ENCODE data around the gene PRM1. TPM values are rescaled to one million over a fixed set of nuclear protein-coding genes. Genes with fewer than 3 reads are reported as not detected.

Gene PRM1
- polyA plus RNA-seq, 1 donor: not detected

DNA sequence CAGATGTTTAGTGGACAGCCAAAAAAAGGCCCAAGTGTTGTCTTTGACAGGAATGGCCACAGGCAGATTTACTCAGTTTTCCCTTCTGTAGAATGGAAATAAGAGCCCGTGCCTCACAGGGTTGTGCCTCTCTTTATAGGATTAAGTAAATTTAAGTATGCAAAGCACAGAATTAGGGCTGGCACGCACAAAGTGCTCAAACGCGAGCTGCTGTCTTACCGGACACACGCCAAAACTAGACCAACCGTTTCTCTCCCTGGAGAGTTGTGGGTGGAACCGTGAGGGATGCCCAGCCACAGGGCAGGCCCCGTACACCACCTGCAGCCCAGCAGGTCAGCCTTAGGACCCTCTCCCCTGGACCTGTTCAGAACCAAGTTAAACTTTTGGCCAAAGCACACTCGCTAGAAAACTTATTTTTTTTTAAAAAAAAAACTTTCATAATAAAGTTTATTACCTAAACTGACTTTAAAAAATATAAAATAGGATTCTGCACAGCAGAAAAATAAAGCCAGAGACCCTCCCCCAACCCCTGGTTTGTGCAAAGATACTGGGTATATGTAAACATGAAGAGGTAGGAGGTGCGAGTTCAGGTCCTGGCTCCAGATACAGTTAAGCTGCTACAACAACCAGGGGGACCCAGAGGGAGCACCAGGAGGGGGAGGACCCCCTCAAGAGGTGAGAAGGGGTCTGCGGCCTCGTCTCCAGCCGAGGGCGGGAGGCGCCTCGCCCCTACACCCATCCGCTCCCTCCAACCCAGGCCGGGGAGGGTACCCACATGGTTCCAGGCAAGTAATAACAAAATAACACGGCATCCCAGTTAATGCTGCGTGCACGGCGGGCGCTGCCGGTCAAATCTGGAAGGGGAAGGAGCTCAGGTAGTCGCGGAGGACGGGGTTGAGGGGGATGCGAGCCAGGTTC lies 26.9 kb downstream of the PRM1 start:
- DNase-seq (ENCODE audit: low read depth): no peak

GRCh38 chr16:11253009-11253994 lies 27.8 kb downstream of the PRM1 start:
- no peak for DNase-seq (ENCODE audit: low read depth)

DNA sequence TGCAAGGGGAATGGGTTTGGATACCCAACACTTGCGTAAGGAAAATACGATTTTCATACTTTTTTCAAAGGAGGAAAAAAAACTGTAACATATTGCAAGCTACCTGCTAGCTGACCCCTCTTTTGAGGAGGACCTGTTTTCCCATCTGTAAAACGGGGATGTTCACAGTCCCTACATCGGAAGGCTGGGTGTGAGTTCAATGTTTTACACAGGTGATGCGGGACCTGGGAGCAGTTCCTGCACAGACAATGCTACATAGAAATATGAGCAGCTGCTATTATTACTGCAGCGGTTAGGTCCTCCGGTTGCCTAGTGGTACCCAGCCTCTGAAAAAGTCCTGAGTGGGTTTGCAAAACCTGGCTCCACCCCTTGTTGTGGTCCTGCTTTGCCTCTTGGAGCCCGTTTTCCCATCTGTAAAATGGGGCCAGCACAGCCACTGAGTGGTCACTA lies 28.6 kb downstream of the PRM1 start:
- DNase-seq (ENCODE audit: low read depth): no peak

GRCh38 chr16:11251525-11252481 lies 29.3 kb downstream of the PRM1 start:
- no peak for DNase-seq (ENCODE audit: low read depth)

GRCh38 chr16:11250786-11251524 lies 30.2 kb downstream of the PRM1 start:
- DNase-seq (ENCODE audit: low read depth): no peak

DNA sequence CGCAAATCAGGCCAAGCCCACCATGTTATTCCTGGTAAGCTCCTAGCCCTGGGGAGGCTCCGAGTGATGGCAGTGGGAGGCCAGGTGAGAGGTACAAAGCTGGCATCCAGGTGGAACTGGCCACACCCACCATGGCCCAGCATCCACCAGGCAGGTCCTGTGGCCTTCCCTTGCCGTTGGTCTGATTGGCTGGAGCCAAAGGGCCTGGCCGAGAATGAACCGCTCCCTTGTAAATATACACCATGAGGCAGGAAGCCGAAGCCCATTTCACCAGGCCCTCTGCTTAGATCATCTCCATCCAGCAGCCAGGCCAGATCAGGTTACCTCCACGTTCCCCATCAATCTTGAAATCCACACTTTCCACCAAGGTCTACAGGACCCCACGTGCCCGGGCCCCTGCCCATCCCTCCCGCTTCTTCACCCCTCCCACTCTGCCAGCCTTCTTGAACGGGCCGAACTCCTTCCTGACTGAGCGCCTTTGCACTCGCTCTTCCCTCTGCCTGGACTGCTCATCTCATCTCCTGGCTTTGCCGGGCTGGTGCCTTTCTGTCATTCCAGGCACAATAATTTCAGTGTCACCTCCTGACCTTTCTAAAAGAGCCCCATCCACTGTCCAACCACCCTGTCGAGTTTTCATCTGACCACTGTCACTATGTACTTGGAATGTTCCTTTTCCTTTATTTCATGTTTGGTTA lies 30.9 kb downstream of the PRM1 start:
- DNase-seq (ENCODE audit: low read depth): no peak

- no peak for DNase-seq (ENCODE audit: low read depth)
Observed at GRCh38 chr16:11249233-11250061, 31.7 kb downstream of the PRM1 start.

DNA sequence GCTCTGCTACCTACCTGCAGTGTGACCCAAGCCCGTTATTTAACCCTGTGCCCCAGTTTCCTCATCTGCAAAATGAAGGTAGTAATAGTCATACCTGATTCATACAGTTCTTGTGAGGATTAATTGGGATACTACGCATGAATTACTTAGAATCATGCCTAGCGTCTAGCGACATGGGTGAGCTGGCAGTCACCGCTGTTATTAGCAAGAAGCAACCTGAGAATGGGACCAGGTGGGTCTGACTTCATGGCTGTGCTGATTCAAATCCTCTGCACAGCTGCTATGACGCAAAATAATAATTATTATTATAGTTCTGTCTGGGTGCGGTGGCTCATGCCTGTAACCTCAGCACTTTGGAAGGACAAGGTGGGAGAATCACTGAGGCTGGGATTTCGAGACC lies 33.0 kb downstream of the PRM1 start:
- no peak for DNase-seq (ENCODE audit: low read depth)

DNA sequence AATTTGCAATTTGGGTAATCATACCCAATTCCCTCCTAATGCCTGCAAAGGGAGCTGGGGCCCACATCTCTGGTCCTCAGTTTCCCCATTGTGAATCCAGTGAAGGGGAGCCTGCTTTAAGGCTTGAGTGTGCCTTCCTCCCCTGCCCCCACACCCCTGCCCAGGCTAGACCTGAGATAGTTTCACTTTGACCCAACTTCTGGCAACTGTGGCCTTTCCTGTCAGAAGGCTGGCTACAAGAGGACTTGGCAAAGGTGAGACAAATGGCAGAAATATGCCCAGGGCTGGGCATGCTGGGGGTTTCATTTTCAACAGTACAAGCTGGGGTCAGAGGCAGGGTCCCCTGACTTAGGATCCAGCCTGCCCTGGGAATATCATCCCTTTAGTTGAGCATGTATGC lies 35.1 kb downstream of the PRM1 start:
- no peak for DNase-seq (ENCODE audit: low read depth)

DNA sequence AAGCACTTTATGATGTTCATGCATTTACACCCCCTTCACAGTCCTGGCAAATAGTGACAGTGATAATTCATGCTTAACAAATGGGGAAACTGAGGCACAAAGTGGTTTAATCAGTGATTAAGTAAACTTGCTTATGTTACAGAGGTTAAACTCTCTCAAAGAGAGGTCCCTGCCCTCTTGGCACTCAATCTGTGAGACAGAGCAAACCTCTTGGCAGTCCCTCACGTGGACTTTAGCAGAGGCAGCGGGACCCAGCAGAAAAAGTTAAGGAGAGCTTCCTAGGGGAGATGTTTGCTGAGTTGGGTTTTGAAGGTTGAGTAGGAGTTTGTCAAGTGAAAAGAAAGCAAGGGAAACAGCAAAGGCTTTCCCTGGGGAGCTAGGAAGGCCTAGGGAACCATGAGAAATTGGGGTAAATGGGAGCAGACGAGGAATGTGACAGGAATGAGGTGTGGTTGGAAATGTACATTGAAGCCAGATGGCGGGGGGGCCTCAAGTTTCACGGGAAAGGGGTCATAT lies 35.9 kb downstream of the PRM1 start:
- no peak for DNase-seq (ENCODE audit: low read depth)

DNA sequence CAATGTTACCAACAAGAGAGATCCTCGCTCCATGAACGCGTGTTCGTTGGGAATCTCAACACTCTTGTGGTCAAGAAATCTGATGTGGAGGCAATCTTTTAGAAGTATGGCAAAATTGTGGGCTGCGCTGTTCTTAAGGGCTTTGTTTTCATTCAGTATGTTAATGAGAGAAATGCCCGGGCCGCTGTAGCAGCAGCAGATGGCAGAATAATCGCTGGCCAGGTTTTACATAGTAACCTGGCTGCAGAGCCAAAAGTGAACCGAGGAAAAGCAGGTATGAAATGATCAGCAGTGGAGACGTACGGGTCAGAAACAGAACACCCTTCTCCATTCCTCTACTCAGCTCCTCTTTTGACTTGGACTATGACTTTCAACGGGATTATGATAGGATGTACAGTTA lies 38.5 kb downstream of the PRM1 start:
- no peak for DNase-seq (ENCODE audit: low read depth)

DNA sequence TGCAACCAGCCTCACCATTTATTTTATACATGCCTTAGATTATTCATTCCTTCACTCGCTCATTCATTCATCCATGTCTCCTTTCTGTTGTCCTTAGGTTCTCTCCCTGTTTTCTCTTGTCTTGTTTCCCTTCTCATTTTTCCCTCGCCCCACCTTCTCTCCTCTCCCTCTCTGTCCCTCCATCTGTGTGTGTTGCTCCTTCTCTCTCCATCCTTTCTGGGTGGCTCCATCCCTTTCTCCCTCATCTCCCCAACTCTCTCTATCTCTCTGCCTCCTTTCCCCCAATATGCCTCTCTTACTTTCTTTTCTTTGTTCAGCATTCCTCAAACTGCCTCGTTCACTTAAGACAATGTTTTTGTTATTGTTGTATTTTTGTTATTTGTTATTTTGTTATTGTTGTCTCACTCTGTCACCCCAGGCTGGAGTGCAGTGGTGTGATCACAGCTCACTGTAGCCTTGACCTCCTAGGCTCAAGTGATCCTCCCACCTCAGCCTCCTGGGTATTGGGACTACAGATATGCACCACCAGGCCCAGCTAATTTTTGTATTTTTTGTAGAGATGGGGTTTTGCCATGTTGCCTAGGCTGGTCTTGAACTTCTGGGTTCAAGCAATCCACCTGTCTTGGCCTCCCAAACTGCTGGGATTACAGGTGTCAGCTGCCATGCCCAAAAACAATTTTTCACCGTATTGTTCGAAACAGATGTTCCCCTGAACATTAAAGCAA lies 39.5 kb downstream of the PRM1 start:
- no peak for DNase-seq (ENCODE audit: low read depth)

- DNase-seq (ENCODE audit: low read depth): no peak
Observed at GRCh38 chr16:11240636-11241473, 40.3 kb downstream of the PRM1 start.

DNA sequence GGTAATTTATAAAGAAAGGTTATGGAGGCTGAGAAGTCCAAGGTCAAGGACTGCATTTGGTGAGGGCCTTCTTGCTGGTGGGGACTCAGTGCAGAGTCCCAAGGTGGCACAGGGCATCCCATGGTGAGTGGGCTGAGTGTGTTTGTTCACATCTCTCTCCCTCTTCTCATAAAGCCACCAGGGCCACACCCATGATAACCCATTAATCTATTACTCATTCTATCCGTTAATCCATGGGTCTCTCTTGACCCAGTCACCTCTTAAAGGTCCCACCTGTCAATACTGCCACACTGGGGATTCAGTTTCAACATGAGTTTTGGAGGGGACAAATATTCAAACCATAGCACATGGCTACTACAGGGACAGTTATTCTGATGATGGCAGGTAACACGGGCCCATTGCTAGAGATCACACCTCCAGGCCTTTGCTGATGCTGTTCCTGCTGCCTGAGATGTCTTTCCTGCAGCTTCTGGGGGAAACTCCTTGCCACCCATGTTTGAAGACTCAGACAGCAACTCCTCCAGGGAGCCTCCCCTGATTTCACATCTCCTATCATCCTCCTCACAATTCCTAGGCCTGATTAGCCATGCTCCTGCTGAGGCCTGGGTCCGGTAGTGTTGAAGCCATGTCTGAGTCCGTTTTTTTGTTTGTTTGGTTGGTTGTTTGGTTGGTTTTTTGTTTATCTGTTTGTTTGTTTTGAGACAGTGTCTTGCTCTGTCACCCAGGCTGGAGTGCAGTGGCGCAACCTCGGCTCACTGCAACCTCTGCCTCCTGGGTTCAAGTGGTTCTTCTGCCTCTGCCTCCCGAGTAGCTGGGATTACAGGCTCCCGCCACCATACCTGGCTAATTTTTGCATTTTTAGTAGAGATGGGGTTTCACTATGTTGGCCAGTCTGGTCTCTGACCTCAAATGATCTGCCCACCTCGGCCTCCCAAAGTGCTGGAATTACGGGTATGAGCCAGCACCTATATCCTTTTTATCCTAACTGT lies 41.2 kb downstream of the PRM1 start:
- DNase-seq (ENCODE audit: low read depth): no peak

DNA sequence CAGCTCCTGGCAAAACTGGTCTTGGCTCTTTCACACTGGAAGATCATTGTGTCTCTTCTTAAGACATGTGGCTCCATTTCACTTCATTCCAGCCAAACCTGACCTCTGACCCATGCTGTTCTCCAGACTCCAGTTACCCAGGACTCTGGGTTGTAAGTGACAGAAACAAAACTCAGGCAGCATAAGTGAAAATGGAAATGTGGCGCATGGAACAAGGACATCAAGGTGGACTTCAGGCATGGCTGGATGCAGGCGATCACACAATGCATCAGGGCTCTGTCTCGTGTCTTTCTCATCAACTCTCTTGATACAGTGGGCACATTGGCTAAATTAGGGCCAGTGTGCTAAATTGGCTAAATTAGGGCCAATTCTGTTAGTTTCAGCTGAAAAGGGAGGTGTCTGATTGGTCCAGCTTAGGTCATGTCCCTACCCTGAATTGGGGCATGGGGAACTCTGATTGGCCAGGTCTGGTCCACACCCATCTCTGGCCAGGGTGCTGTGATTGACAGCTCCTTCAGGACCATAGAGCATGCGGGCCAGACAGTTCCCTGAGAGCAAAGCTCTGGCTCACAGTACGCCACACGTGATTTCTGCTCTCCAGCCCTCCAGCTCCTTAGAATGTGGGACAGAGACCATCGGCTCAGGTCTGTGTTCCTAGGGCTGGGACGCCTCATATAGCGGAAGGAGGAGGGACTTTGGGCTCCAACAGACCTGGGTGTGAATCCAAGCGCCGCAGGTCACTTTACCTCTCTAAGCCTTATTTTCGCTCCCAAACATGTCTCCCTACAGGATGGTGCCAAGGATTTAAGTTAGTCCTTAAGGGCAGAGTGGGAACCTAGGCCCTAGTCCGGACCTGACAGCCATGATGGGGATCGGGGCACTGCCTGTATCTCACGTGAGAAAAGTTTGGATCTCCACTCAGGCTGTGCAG lies 42.6 kb downstream of the PRM1 start:
- DNase-seq (ENCODE audit: low read depth): no peak
